Keratinocyte (primary cell): Measurements from ENCODE around the gene ASCC2. TPM values are rescaled to one million over a fixed set of nuclear protein-coding genes. Genes with fewer than 3 reads are reported as not detected.

Experiments used
- DNase-seq: peaks from one replicate; pipeline ENCODE4 v3.0.0-alpha.2; 2011; ENCODE audit warnings: low read depth, missing footprints, low spot score
- FAIRE-seq: peaks from 2 replicates; lab custom pipeline; 2011; peaks lifted over from hg19 to GRCh38; lab: Jason Lieb, UNC
- H2AFZ ChIP-seq: 2 replicates; pipeline ENCODE4 v1.6.0; 2012; ENCODE audit warnings: low read length, control low read depth, inconsistent platforms; ENCODE audit not compliant: control insufficient read depth
- H3K27ac ChIP-seq: 2 replicates; pipeline ENCODE4 v1.5.1; 2011; ENCODE audit warnings: low read length; ENCODE audit not compliant: control insufficient read depth, insufficient read depth
- H3K27me3 ChIP-seq: 3 replicates; pipeline ENCODE4 v1.6.0; 2011; ENCODE audit warnings: low read length; ENCODE audit not compliant: control insufficient read depth, insufficient read depth; ENCODE audit errors: extremely low read depth
- H3K36me3 ChIP-seq, 2 experiments: 2 replicates in 1 of 2; 3 replicates in 1 of 2; pipeline ENCODE4 v1.5.1; 2011; ENCODE audit warnings: low read length in 2 of 2, mild to moderate bottlenecking in 1 of 2; ENCODE audit not compliant: control insufficient read depth in 2 of 2, insufficient read depth in 2 of 2; ENCODE audit errors: extremely low read depth in 1 of 2
- H3K4me1 ChIP-seq: 3 replicates; pipeline ENCODE4 v1.5.1; 2011; ENCODE audit warnings: low read length; ENCODE audit not compliant: control insufficient read depth, insufficient read depth; ENCODE audit errors: extremely low read depth
- H3K4me2 ChIP-seq: 3 replicates; pipeline ENCODE4 v1.6.0; 2011; ENCODE audit warnings: low read depth, low read length; ENCODE audit not compliant: control insufficient read depth, insufficient read depth; ENCODE audit errors: extremely low read depth
- H3K4me3 ChIP-seq, 3 experiments: fragments of 200-600 bp in 1 of 3; sonication (generic) in 1 of 3; 2 replicates in 2 of 3; 3 replicates in 1 of 3; pipeline ENCODE4 v1.5.1; 2011 to 2016; ENCODE audit warnings: low read length in 3 of 3, mild to moderate bottlenecking in 3 of 3, control low read depth in 2 of 3, inconsistent platforms in 1 of 3, low read depth in 1 of 3, mixed read lengths in 1 of 3, mixed run types in 1 of 3, moderate library complexity in 1 of 3; ENCODE audit not compliant: control insufficient read depth in 2 of 3, insufficient read depth in 2 of 3; ENCODE audit errors: extremely low read depth in 1 of 3
- H3K79me2 ChIP-seq: 2 replicates; pipeline ENCODE4 v1.6.0; 2012; ENCODE audit warnings: low read length; ENCODE audit not compliant: control insufficient read depth, insufficient read depth
- H3K9ac ChIP-seq: 3 replicates; pipeline ENCODE4 v1.6.0; 2011; ENCODE audit warnings: low read length; ENCODE audit not compliant: control insufficient read depth, insufficient read depth; ENCODE audit errors: extremely low read depth
- H3K9me1 ChIP-seq: 3 replicates; pipeline ENCODE4 v1.6.0; 2011; ENCODE audit warnings: low read length; ENCODE audit not compliant: control insufficient read depth, insufficient read depth; ENCODE audit errors: extremely low read depth
- H3K9me3 ChIP-seq: 2 replicates; pipeline ENCODE4 v1.5.1; 2012; ENCODE audit warnings: low read depth, low read length; ENCODE audit not compliant: control insufficient read depth
- H4K20me1 ChIP-seq: 3 replicates; pipeline ENCODE4 v1.6.0; 2011; ENCODE audit warnings: low read length; ENCODE audit not compliant: control insufficient read depth, insufficient read depth; ENCODE audit errors: extremely low read depth
- EZH2 ChIP-seq: IDR thresholded peaks from one replicate; pipeline ENCODE4 v1.6.1; 2012; ENCODE audit warnings: inconsistent platforms, mild to moderate bottlenecking, low read length, moderate library complexity
- dilution Hi-C: fragments of 300-500 bp; cut with MboI; formaldehyde crosslinking; loops from one replicate; pipeline ENCODE4 v1.7.0; 2020; ENCODE audit warnings: low sequenced_read_pairs; ENCODE audit not compliant: extremely low pct_ligation_motif_present
- polyA plus RNA-seq, 5 experiments: library from polyadenylated mRNA; depleted of rRNA in 3 of 5; stranded (reverse) in 3 of 5; stranded (forward) in 1 of 5; unstranded in 1 of 5; fragments of >200 nt; gene quantifications; 1 replicate in 1 of 5; 2 replicates in 3 of 5; 3 replicates in 1 of 5; pipeline versions ENCODE4 v1.2.1 to v1.2.3, GENCODE V29; 2011 to 2012; ENCODE audit warnings: missing spikeins in 2 of 5, low read depth in 1 of 5, low replicate concordance in 1 of 5
- TF ChIP-seq, protein P1 (sequence below), 3 experiments: IDR thresholded peaks in 1 of 3; conservative IDR thresholded peaks in 1 of 3; optimal IDR thresholded peaks in 1 of 3; 2 replicates in 2 of 3; 3 replicates in 1 of 3; pipeline versions ENCODE3 to v1.5.1; 2011; ENCODE audit warnings: low read length in 3 of 3, mild to moderate bottlenecking in 3 of 3, moderate library complexity in 2 of 3, control low read depth in 1 of 3, inconsistent platforms in 1 of 3; ENCODE audit not compliant: insufficient read depth in 2 of 3; ENCODE audit errors: extremely low read depth in 1 of 3

The ASCC2 gene
- polyA plus RNA-seq, 1 donor (not counting 4 experiments of a cell fraction or from before 2014, with no cell fraction given) = 51.3 TPM

DNA sequence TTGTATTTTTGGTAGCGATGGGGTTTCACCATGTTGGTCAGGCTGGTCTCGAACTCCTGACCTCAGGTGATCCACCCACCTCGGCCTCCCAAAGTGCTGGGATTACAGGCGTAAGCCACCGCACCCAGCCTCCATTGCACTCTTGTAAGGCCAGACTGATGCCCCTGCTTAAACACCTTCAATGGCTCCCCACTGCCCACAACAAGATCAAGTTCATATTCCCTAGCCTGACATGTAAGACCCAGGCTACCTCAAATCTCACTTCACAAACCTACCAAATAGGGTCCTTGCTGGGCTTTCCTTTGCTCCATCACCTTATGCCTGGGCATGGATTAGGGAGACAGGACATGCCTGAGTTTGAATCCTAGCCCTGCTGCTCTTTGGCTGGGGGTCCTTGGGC lies 57.9 kb downstream of the ASCC2 start:
- Histone ChIP-seq H2AFZ (no peak overlapping the region), H4K20me1 (no peaks in the 10 kb centered on the region), H3K4me3 (no peak overlapping the region), H3K27ac (peak overlapping the region; percentile 83), H3K4me1 (peaks cover 41% of the 10 kb centered on the region), H3K36me3 (no peaks in the 10 kb centered on the region), H3K4me2 (peak overlapping the region; percentile 63), H3K9me3 (no peaks in the 10 kb centered on the region), H3K79me2 (no peaks in the 10 kb centered on the region), H3K9ac (no peak overlapping the region), H3K27me3 (no peaks in the 10 kb centered on the region), H3K9me1 (no peaks in the 10 kb centered on the region)
- TF ChIP-seq EZH2 = no peak
- TF ChIP-seq, protein P1, sequence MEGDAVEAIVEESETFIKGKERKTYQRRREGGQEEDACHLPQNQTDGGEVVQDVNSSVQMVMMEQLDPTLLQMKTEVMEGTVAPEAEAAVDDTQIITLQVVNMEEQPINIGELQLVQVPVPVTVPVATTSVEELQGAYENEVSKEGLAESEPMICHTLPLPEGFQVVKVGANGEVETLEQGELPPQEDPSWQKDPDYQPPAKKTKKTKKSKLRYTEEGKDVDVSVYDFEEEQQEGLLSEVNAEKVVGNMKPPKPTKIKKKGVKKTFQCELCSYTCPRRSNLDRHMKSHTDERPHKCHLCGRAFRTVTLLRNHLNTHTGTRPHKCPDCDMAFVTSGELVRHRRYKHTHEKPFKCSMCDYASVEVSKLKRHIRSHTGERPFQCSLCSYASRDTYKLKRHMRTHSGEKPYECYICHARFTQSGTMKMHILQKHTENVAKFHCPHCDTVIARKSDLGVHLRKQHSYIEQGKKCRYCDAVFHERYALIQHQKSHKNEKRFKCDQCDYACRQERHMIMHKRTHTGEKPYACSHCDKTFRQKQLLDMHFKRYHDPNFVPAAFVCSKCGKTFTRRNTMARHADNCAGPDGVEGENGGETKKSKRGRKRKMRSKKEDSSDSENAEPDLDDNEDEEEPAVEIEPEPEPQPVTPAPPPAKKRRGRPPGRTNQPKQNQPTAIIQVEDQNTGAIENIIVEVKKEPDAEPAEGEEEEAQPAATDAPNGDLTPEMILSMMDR (optimal IDR thresholded peaks at IDR 0.05 in 1 of 3, IDR thresholded peaks at IDR 0.05 in 1 of 3, conservative IDR thresholded peaks at IDR 0.05 in 1 of 3; ENCODE audit: extremely low read depth in 1 of 3, insufficient read depth in 2 of 3, low read length in 3 of 3) = no peak
- DNase-seq = no peak
- peak; percentile 9 for FAIRE-seq
- dilution Hi-C loops = no loop called here

GRCh38 chr22:29773233-29773632 lies 64.8 kb downstream of the ASCC2 start:
- Histone ChIP-seq H3K4me3 (no peak overlapping the region), H3K27me3 (no peaks in the 10 kb centered on the region), H4K20me1 (no peaks in the 10 kb centered on the region), H3K9me1 (no peaks in the 10 kb centered on the region), H3K9me3 (no peaks in the 10 kb centered on the region), H3K4me1 (peaks cover 20% of the 10 kb centered on the region), H3K27ac (peak overlapping the region; percentile 71), H3K36me3 (peaks cover 8 to 13% of the 10 kb centered on the region in 2 experiments), H3K79me2 (peaks cover 14% of the 10 kb centered on the region), H3K4me2 (peak overlapping the region; percentile 33), H2AFZ (peak overlapping the region; percentile 89), H3K9ac (peak overlapping the region; percentile 48)
- no peak for DNase-seq
- dilution Hi-C loops = no loop called here
- TF ChIP-seq, protein P1 (optimal IDR thresholded peaks at IDR 0.05 in 1 of 3, IDR thresholded peaks at IDR 0.05 in 1 of 3, conservative IDR thresholded peaks at IDR 0.05 in 1 of 3; ENCODE audit: extremely low read depth in 1 of 3, insufficient read depth in 2 of 3, low read length in 3 of 3) = no peak
- no peak for TF ChIP-seq EZH2
- peak; percentile 96 for FAIRE-seq
